MM.1S (cell line): ENCODE data around the gene KCNJ15.

Experiments used
- EZH2 ChIP-seq: fragments of 300-600 bp; sonication (generic); optimal IDR thresholded peaks from 2 replicates; pipeline ENCODE3; 2017; ENCODE audit warnings: low read depth, mild to moderate bottlenecking, antibody characterized with exemption, low read length, mixed read lengths
- TF ChIP-seq, protein P1 (sequence below): fragments of 300-600 bp; sonication (generic); IDR thresholded peaks from 2 replicates; pipeline ENCODE4 v1.5.1; 2016; ENCODE audit warnings: antibody characterized with exemption, low read length, mixed read lengths

DNA sequence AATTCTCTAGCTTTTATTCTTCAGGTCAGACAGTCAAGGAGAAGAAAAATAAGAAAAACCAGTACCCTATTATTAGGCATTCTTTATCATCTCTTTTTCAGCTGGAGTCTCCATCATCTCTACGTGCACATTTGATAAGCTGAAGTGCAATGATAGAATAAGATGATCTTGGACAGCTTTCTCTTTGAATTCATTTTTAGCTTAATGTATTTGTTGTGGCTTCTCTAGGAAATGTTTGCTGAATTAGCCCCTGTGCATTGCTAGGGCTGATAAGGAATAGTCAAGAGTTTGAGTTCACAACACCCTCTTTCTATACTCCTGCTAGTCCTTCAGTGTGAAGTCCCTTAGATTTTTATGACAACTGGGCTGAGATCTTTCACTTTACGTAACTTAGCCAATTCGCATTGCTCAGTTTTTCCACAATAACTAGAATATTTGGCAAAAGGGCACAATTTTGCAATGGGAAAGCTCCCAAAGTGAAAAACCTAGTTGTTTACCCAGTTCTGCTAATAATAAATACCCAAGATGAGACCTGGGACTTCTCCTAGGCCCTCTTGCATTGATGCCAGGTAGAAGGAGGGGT, 7.0 kb upstream of the KCNJ15 start:
- no peak for TF ChIP-seq EZH2
- TF ChIP-seq, protein P1, sequence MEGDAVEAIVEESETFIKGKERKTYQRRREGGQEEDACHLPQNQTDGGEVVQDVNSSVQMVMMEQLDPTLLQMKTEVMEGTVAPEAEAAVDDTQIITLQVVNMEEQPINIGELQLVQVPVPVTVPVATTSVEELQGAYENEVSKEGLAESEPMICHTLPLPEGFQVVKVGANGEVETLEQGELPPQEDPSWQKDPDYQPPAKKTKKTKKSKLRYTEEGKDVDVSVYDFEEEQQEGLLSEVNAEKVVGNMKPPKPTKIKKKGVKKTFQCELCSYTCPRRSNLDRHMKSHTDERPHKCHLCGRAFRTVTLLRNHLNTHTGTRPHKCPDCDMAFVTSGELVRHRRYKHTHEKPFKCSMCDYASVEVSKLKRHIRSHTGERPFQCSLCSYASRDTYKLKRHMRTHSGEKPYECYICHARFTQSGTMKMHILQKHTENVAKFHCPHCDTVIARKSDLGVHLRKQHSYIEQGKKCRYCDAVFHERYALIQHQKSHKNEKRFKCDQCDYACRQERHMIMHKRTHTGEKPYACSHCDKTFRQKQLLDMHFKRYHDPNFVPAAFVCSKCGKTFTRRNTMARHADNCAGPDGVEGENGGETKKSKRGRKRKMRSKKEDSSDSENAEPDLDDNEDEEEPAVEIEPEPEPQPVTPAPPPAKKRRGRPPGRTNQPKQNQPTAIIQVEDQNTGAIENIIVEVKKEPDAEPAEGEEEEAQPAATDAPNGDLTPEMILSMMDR, result no peak
